ENCODE measurements around the gene RTEL1.
"Not testable (repeated sequence)": the region's sequence is repeated elsewhere in the genome, so short reads cannot be mapped to it uniquely, and the experiment has no call there.

Gene RTEL1

DNA sequence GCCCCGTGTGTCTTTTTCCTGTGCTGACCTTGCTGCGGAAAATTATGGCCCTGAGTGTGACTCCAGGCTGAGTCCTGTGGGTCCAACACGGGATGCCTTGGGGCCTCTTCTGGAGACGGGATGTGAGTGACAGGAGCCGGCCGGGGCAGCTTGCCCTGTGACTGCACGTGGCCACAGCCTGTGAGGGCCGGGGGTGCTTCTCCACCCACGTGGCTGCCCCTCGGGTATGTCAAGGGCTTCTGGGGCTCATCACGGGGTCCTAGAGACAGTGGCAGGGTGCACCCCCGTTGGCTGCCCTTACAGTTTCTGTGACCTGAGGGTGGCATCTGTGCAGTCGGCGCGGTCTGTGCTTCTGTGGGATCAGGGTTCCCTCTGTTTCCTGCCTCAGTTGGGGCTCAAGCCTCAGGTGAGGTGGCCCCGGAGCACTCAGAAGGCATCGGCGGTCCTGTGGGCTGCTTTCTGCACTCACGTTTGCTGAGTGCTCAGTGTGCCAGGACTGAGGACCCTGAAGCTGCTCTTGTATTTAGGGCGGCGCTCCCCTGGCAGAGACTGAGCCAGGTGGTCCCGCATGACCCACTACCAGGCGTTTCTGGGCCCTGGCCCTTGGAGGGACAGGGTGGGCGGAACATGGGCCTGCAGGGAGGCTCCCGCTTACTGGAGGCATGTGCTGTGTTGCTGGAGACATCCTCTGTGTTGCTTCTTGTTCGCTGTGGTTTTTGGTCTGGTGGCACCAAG is 5.4 kb downstream of the RTEL1 start:
- in situ Hi-C loops (cut with MboI; ENCODE audit: low pct_unique_long_range_greater_than_20kb, low sequenced_read_pairs): no loop called here
- DNase-seq: no peak

- in situ Hi-C loops (cut with MboI; ENCODE audit: low pct_unique_long_range_greater_than_20kb, low sequenced_read_pairs): no loop called here
- DNase-seq: no peak
Measured at GRCh38 chr20:63664143-63664851, 6.2 kb downstream of the RTEL1 start.

DNA sequence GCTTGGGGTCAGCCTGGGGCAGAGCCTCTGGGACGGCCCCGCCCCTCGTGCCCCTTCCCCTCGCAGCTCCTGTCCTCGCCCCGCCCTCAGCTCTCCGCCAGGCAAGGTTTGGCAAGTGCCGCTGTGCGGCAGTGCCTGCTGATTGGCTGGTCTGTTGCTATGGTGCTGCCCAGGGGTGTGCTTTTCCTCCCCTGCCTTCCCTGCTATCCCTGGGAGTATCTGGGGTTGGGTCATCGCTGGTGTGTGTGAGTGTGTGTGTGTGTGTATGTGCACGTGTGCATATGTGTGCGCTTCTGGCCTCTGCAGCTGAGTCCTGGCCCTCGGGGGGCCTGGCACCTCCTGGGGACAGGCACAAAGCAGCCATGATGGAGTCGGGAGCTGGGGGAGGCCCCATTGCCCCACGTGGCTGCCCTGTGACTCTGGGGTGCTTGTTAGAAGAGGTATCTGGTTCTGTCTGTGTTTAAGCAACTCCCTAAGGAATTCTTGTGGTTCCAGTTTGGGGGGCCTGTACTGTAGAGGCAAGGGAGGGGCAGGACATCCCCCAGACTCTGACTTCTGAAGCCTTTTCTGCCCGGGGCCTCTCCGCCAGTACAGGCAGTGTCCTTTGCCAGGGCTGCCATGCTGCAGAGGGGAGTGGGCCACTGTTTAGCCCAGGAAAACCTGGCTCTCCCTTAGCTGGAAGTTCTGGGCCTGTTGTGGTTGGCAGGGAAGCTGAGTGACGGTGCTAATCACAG is 6.9 kb downstream of the RTEL1 start:
- DNase-seq: no peak
- in situ Hi-C loops (cut with MboI; ENCODE audit: low pct_unique_long_range_greater_than_20kb, low sequenced_read_pairs): no loop called here

DNA sequence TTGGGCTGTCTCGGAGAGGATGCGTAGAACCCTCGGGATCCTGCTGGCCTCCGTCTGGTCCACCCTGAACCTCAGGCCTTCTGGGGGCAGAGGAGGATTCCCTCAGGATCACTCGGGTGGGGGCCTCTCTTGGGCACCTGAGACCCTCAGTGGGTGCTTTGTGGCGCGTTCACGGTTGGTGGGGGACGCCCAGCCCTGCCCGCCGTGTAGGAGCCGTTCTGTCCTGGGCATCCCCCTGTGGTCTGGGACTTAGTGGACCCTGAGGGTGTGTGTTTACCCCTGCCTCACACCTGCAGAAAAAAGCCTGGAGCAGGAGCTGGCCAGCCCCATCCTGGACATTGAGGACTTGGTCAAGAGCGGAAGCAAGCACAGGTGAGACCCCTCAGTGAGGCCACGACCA is 7.6 kb downstream of the RTEL1 start:
- in situ Hi-C loops (cut with MboI; ENCODE audit: low pct_unique_long_range_greater_than_20kb, low sequenced_read_pairs): no loop called here
- no peak for DNase-seq

- in situ Hi-C loops (cut with MboI; ENCODE audit: low pct_unique_long_range_greater_than_20kb, low sequenced_read_pairs): no loop called here
- DNase-seq: no peak
Measured at GRCh38 chr20:63667858-63668257, 9.7 kb downstream of the RTEL1 start.

DNA sequence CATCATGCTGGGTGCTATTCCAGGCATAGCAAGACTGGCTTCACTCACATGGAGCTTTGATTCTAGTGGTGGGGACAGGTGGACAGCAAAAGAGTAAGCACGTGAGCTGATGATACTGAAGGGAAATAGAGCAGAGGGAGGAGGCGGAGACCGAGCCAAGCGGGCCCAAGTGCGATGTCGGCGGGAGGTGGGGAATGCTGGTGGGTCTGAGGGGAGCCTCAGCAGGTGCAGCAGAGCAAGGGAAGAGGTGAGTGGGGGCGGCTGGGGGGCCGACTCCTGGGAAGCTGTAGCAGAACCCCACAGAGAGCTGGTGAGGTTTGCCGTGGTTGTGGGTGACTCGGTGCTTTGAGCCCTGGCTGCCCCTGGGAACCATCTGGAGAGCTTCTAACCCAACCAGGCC is 10.2 kb downstream of the RTEL1 start:
- in situ Hi-C loops (cut with MboI; ENCODE audit: low pct_unique_long_range_greater_than_20kb, low sequenced_read_pairs): no loop called here

DNA sequence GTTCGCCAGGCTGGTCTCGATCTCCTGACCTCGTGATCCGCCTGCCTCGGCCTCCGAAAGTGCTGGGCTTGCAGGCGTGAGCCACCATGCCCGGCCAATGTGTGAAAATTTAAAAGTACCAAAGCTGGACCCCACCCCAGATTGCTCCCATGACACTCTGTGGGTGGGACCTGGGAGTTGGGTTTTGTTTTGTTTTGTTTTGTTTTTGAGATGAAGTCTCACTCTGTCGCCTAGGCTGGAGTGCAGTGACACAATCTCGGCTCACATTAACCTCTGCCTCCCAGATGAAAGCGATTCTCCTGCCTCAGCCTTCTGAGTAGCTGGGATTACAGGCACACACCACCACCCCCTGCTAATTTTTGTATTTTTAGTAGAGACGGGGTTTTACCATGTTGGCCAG is 13.6 kb downstream of the RTEL1 start:
- in situ Hi-C loops (cut with MboI; ENCODE audit: low pct_unique_long_range_greater_than_20kb, low sequenced_read_pairs); DNase-seq: not testable (repeated sequence)

More for the DNA sequence above, 10.2 kb downstream of the RTEL1 start:
- no peak for DNase-seq

- in situ Hi-C loops (cut with MboI; ENCODE audit: low pct_unique_long_range_greater_than_20kb, low sequenced_read_pairs): no loop called here
- no peak for DNase-seq
Measured at GRCh38 chr20:63672666-63673065, 14.6 kb downstream of the RTEL1 start.

DNA sequence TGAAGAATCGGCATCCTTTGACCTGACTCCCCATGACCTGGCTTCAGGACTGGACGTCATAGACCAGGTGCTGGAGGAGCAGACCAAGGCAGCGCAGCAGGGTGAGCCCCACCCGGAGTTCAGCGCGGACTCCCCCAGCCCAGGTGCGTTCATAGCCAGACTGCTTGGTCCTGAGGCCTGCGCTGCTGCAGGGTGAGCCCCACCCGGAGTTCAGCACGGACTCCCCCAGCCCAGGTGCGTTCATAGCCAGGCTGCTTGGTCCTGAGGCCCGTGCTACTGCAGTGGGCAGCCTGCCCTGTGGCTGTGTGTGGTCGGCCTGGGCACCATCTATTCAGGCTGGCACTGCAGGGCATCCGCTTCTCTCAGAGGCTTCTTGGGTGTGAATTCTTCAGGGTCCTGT is 15.8 kb downstream of the RTEL1 start:
- no peak for DNase-seq
- in situ Hi-C loops (cut with MboI; ENCODE audit: low pct_unique_long_range_greater_than_20kb, low sequenced_read_pairs): no loop called here

DNA sequence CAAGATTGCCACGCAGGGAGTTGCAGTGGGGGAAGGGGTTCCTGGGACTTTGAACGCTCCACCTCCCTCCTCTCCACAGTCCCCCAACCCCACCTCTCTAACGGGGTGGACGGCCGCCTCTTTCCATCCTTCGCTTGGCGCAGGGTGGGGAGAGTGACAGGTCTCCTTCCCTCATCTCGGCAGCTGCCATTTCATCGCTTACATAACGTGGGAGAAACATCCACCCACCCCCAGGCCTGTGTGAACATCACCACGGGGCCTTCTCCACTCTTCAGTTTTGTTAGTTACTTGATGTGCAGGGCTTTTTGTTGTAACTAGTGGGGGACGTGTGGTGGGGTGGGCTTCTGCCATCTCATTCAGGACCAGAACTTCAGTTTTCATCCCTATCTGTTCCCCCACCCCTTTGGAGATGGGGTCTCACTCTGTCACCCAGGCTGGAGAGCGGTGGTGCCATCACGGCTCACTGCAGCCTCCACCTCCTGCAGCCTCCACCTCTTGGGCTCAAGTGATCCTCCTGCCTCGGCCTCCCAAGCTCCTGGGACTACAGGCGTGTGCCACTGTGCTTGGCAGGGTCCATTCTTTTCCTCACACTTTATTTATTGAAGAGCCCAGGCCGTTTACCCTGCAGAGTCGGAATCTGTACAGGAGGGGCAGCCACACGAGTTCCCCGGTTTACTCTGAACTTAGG is 17.7 kb downstream of the RTEL1 start:
- DNase-seq: no peak
- in situ Hi-C loops (cut with MboI; ENCODE audit: low pct_unique_long_range_greater_than_20kb, low sequenced_read_pairs): no loop called here

DNA sequence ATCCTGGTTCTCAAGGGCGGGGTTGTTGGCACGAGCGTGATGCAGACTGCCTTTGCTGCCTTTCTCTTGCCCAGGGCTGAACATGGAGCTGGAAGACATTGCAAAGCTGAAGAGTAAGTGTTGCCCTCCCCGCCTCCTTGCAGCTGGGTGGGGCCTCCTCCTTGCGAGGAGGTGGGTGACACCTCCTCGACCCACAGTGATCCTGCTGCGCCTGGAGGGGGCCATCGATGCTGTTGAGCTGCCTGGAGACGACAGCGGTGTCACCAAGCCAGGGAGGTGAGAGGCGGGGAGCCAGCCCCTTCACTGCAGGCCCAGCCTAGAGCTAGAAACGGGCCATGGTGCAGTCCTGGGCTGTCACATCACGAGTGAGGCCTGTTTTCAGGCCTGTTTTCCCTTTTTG is 20.0 kb downstream of the RTEL1 start:
- DNase-seq: no peak
- in situ Hi-C loops (cut with MboI; ENCODE audit: low pct_unique_long_range_greater_than_20kb, low sequenced_read_pairs): no loop called here

DNA sequence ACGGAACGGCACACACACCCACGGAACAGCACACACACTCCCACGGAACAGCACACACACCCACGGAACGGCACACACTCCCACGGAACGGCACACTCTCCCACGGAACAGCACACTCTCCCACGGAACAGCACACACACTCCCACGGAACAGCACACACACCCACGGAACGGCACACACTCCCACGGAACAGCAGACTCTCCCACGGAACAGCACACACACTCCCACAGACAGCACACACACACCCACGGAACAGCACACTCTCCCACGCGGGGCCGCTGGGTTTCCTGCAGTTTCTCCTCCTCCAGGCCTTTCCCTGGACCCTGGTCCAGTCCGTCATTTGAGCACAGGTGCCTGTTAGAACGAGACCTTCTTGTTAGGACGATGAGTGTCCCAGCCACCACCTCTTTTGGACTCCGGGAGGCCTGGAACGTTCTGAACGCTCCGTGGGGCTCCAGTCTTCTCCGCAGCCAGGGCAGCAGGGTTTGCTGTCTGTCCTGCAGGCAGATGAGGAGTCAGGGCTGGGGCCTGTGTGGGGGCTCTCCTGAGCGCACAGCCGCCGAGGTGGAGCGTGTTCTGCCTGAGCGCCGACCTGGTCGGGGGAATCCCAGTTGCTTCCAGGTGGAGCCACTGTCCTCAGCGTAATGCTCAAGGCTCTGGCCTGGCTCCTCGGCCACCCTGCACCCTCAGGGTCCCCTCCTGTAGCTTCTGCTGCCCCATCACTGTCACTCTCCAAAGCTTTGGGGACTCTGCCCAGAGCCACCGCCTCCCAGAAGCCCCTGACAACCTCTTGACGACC is 20.8 kb downstream of the RTEL1 start:
- no peak for DNase-seq
- in situ Hi-C loops (cut with MboI; ENCODE audit: low pct_unique_long_range_greater_than_20kb, low sequenced_read_pairs): no loop called here

DNA sequence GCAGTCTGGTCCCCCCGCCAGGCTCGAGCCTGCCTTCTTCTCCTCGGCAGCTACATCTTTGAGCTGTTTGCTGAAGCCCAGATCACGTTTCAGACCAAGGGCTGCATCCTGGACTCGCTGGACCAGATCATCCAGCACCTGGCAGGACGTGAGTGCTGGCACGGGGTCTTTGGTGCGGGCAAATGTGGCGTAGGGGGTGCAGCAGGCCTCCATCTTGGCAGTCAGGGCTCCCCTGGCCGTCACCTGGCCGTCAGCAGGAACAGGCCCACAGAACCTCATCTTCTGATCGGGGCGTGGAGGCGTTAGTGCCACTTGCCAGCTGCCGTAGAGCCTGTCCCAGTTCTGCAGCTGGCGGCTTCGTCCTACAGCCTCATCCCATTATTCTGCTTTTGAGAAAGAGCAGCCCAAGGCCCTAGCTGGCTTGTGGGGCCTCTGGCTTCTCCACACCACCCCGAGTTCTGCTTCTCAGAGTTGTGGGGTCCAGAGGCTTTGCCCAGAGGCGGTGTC is 21.7 kb downstream of the RTEL1 start:
- no peak for DNase-seq
- in situ Hi-C loops (cut with MboI; ENCODE audit: low pct_unique_long_range_greater_than_20kb, low sequenced_read_pairs): no loop called here

DNA sequence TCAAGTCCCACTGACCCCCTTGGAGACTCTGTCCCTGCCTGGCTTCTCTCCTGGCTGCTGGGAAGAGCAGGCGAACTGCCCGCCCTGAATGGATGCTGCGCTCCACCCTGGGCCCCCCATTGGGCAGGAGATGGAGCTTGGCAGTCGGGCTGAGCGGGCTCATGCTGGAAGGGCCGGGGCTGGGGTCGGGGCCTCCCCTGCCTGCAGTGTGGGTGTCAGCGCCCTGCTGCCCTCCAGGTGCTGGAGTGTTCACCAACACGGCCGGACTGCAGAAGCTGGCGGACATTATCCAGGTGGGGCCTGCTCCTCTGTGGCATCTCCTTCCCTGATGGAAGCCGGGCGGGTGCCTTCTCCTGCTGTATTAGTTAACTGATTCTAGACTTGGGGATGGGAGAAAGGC is 22.3 kb downstream of the RTEL1 start:
- DNase-seq: no peak
- in situ Hi-C loops (cut with MboI; ENCODE audit: low pct_unique_long_range_greater_than_20kb, low sequenced_read_pairs): no loop called here

GRCh38 chr20:63680857-63681608 is 22.9 kb downstream of the RTEL1 start:
- in situ Hi-C loops (cut with MboI; ENCODE audit: low pct_unique_long_range_greater_than_20kb, low sequenced_read_pairs): no loop called here
- DNase-seq: no peak

- DNase-seq: no peak
- in situ Hi-C loops (cut with MboI; ENCODE audit: low pct_unique_long_range_greater_than_20kb, low sequenced_read_pairs): no loop called here
Measured at GRCh38 chr20:63681609-63682142, 23.6 kb downstream of the RTEL1 start.

DNA sequence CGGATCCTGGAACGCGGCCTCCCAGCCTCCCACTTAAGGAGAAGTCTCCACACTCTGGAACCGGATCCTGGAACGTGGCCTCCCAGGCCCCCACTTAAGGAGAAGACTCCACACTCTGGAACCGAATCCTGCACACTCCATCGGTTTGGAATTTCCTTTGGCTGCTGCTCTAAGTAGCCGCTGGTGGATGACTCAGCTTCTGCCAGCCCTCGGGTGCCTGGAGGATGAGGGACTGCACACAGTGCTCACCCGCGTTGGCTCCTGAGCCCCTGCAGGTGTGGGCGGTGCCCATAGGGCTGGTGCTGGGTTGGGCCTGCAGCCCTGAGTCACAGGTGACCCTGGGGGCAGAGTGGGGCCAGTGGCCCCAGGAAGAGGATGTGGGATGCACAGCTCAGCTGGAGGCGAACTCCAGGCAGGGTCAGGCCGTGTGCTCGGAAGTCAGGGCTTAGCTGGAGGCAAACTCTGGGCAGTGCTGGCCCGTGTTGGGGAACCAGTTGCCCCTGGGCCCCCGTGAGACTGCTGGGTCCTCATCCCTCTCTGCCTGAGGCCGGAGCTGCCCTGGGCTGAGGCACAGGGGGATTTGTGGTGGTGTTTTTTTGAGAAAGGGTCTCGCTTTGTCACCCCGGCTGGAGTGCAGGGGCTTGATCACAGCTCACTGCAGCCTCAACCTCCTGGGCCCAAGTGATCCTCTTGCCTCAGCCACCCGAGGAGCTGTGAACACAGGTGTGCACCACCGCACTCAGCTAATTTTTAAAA is 24.4 kb downstream of the RTEL1 start:
- no peak for DNase-seq
- in situ Hi-C loops (cut with MboI; ENCODE audit: low pct_unique_long_range_greater_than_20kb, low sequenced_read_pairs): no loop called here

All from KBM-7 (cell line).